ENCODE data around the gene GSTM2.
"Not testable (repeated sequence)": the region's sequence is repeated elsewhere in the genome, so short reads cannot be mapped to it uniquely, and the experiment has no call there.

- not testable (repeated sequence) for TF ChIP-seq EZH2phosphoT487 (IDR thresholded peaks at IDR 0.05; ENCODE audit: borderline replicate concordance, low read length); CTCF (IDR thresholded peaks at IDR 0.05; ENCODE audit: low read depth, low read length, poor library complexity, severe bottlenecking)
Observed at GRCh38 chr1:109702940-109703339, 35.1 kb downstream of the GSTM2 start.

Data from DOHH2 (cell line).